ENCODE data around the gene TCF7L1.

- TF ChIP-seq CTCF (IDR thresholded peaks at IDR 0.05; ENCODE audit: poor library complexity, severe bottlenecking) (no peak), EZH2 (IDR thresholded peaks at IDR 0.05; ENCODE audit: borderline replicate concordance, insufficient read depth, low read length, poor library complexity, severe bottlenecking) (no peak), SMC3 (conservative IDR thresholded peaks at IDR 0.05; ENCODE audit: poor library complexity) (no peak), POLR2AphosphoS5 (IDR thresholded peaks at IDR 0.05) (no peak), REST (IDR thresholded peaks at IDR 0.05; ENCODE audit: borderline replicate concordance) (no peak), EP300 (conservative IDR thresholded peaks at IDR 0.05; ENCODE audit: poor library complexity, severe bottlenecking) (no peak)
Measured at GRCh38 chr2:85277416-85278158, 144.4 kb downstream of the TCF7L1 start.
